SHP77 treated with DMSO at 0.1 percent for 48 hours (cell line): Measurements from ENCODE around the gene DIDO1.

ENCODE experiments used
- DNase-seq: peaks from one replicate; lab custom pipeline; 2025; lab: John Stamatoyannopoulos, UW

DIDO1 gene

DNA sequence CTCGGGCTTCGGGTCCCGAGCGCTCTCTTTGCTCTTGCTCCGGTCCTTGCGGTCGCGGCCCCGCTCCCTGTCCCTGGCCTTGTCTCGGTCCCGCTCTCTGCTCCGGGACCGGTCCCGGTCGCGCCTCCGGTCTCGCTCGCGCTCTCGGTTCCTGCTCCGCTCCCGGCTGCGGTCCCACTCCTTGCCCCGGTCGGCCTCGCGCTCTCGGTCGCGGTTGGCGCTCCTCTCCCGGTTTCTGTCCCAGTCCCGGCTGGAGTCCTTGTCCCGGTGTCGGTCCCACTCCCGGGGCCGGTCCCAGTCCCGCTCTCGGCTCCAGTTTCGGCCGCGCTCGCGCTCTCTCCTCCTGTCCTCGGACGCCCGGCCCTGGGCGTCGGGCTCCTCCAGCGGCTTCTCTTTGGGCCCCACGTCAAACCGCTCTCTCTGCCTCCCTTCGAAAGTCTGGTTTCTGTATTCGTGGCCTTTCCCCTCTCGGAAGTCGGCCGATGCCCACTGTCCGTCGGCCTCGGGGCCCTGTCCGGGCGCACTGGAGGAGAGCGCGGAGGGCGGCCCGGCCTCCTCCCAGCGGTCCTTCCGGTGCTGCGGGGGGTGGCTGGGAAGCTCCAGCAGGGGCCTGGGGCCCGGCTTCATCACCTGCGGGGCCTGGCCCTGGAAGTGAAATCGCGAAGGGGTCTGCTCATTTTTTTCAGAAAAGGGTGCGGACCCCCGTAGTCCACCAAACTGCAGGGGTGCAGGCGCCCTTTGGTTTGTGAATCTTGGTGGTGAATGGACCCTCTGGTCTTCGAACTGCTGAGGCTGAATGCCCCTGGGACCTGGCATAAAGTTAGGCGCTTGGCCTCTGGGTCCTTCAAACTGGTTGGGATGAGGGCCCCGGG lies 46.8 kb downstream of the DIDO1 start:
- DNase-seq = no peak

DNA sequence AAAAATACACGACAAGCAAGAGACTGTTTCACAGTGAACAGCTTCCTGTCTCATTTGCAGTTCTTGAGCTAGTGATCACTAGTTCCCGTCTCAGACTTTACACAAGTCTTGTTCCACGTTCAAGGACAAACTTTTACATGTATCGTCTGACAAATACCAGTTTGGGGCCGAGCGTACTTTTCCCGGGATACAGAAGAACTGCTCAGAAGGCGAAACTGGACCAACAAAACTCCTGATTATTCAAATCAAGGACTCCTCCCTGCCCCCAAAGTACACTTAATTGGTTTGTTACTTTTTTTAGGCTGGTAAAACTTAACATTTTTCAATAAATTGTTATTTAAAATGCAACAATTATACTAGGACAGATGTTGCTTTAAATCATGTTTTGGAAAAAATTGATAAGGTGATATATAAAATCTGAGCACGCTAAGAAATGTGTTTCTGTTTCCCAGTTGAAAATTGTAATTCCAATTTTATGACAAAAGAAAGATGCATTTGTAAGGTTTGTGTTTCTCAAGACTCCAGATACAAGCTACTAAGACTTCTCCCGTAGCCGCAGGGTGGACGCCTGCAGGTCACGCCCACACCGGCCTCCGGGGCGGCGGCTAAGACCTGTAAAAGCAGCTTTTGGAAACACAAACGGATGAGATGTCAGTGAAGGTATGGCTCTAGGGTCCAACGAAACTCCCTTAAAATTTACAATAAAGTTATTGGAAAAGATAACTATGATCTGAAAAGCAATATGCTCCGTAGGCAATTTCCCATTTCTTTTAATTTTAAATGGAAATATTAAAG lies 47.9 kb downstream of the DIDO1 start:
- no peak for DNase-seq

DNA sequence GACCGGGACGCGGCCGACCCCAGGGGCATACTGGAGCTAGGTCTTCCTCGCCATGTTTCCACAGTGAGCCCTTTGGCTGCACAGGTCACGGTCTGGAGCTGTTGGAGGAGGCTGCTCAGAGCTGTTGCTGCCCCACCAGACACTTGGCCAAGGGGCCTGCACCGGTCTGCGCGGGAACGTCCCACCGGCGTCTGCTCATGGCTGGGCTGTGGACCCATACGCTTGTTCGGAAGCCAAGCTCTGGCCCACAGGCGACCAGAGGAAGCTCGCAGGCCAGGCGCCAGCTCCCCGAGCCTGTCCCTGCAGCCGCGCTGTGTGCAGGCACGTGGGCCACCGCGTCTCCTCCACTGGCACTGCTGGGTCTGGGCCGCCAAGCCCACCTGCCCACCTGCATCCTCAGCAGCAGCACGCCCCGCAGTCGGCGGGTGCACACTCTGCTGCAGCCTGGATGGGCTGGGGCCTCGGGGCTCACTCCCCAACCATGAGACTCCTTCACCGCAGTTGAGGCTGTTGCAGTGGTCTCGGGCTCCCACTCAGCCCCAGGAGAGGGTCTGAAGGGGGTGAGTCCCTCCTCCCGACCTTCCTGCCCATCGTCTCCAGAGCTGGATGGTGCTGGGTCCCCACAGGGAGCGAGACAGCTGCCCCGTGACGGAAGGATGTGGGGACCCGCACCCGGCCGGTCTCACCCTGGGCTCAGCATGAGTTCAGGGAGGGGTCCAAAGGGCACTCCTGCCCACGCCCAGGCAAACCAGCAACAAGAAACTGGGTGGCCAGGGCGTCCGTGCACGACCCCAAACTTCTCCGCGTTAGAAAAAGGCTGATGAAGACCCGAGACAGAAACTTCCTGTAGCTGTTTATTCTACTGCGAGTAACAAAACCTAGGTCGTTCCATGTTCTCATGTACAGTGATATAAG lies 49.1 kb downstream of the DIDO1 start:
- DNase-seq = no peak

DNA sequence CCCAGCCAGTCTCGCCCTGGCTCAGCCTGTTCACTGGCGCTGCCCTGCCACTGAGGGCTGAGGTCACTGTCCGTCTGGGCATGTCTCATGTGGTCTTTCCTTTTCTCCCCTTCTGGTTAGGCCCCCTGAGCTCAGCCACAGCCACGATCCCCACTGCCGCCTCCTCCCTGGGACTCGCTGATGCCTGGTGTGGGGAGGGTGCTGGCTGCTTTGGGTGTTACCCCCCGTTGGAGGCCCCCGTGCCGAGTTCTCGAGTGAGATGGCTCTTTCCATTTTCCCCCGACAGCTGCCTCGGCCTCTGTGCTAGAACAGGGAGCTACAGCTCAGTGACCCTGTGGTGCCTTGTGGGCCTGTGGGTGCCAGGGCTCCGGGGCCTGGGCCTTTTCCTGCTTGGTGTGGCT lies 49.8 kb downstream of the DIDO1 start:
- DNase-seq = no peak

DNA sequence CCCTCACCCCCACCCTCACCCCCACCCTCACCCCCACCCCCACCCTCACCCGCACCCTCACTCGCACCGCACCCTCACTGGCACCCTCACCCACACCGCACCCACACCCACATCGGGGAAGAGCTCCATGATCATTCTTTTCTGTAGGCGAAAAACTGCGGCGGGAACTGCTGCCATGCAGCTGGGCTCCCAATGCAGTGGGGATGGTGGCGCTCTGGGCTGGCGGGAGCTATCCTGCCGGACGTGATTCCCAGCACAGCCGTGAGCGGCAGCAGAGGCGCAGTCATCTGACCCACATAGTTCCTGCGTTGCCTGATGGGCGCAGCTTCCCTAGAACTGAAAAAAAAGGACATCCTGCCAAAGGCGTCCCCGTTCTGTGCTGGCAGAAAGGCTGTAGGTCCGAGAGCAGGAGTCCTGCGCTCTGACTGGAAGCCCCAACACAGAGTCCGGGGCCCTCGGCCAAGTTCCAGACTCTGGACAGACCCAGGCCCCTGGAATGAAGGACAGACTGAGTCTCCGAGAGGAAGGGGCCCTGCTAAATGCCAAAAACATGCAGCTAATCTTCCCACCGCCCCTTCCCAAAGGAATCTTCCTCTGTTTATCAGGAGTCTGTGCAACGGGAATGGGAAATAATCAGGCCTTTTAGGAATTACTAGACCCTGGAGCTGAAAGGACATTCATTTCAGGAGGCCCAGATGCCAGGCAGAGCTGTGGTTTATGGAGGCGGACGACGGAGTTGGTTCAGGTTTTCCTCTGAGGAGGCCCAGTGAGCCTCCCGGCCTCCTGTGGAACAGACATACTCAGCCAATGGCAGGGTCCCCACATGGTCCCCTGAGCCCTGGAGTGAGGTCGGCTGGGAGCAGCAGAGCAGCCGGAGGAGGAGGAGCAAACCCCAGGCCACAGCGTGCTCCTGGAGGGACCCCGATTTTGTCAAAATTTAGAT lies 50.6 kb downstream of the DIDO1 start:
- DNase-seq = peak; percentile 90

DNA sequence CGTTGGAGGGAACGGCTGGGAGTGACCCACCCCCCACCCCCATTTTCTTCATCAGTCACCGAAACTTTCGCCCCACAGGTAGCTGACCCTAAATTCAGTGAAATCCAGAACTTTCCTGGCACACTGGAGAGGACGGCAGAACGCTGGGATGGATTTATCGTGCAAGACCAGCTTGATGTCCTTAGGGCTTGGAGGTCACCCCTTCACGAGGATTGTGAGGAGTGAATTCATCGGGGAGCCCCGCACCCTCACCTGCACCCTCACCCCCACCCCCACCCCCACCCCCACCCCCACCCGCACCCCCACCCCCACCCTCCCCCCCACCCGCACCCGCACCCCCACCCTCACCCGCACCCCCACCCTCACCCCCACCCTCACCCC lies 51.4 kb downstream of the DIDO1 start:
- no peak for DNase-seq

DNA sequence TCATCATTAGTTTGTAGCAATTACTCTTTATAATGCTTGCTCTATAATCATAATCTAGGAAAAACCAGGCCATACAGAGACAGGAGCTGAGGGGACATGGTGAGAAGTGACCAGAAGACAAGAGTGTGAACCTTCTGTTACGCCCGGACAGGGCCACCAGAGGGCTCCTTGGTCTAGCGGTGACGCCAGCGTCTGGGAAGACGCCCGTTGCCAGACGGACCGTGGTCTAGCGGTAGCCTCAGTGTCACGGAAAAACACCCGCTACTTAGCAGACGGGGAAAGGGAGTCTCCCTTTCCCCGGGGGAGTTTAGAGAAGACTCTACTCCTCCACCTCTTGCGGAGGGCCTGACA lies 52.6 kb downstream of the DIDO1 start:
- peak; percentile 49 for DNase-seq

DNA sequence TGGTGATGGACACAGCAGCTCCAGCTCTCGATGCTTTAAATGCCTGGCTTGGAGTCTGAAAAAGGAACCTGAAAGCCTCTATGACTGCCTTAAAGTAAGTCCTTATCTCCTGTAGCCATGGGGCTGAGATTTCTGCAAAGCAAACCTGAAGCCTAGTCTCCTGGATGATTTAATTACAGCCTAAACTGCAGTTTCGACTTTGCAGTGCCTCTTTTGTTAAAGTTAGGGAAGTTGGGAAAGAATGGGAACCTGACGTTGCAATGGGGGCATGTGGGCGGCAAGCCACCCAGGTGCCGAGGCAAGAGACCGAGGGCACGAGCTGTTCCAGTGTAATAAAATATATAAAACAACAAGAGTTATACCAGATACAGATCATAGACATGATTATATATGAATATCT lies 53.0 kb downstream of the DIDO1 start:
- no peak for DNase-seq

DNA sequence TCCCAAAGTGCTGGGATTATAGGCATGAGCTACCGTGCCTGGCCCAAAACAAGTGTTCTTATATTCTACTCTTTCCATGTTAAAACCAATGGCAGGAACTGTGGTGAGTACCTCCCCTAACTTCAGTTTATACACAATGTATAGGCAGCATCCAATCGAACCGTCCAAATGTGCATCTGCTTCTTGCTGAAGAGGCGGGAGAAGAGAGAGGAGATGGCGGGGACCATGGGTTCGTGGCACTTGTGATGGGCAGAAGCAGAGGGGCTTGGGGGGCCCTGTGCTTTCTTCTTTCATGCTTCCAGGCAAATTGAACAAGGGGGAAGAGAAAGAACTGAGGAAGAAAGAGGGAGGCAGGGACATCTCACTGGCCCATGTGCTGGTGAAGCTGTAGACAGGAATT lies 53.4 kb downstream of the DIDO1 start:
- DNase-seq = no peak

DNA sequence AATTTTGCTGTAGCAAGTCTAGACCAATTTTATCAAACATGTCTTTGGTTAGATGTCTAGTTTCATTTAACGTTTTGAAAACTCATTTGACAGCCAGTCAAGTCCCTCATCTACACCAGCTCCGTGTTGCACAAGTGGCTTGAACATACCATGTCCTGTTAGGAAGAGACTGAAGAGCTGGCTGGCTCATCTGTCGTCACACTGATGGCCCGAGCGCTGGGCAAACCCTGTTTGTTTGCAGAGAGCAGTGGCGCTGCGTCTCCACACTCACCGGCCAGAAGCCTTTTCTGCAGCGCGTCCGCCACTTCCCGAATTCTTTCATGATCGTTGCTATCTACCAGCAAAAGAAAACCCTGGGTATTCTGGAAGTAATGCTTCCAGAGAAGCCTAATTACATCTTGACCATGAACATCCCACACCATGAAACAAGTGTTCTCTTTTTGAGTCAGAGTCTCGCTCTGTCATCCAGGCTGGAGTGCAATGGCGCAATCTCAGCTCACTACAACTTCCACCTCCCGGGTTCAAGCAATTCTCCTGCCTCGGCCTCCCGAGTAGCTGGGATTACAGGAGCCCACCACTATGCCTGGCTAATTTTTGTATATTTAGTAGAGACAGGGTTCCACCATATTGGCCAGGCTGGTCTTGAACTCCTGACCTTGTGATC lies 54.0 kb downstream of the DIDO1 start:
- DNase-seq = peak; percentile 76

DNA sequence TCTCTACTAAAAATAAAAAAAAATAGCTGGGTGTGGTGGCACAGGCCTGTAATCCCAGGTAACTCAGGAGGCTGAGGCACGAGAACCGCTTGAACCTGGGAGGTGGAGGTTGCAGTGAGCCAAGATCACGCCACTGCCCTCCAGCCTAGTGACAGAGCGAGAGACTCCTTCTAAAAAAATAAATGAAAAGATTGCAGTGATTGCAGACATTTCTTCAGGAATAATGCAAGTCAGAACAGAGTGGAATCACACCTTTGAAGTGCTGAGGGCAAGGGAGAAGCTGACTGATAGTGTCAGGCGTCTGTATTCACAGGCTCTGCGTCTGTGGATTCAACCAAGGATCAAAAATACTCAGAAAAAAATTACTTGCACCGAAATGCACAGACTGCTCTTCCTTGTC lies 62.1 kb downstream of the DIDO1 start:
- no peak for DNase-seq

DNA sequence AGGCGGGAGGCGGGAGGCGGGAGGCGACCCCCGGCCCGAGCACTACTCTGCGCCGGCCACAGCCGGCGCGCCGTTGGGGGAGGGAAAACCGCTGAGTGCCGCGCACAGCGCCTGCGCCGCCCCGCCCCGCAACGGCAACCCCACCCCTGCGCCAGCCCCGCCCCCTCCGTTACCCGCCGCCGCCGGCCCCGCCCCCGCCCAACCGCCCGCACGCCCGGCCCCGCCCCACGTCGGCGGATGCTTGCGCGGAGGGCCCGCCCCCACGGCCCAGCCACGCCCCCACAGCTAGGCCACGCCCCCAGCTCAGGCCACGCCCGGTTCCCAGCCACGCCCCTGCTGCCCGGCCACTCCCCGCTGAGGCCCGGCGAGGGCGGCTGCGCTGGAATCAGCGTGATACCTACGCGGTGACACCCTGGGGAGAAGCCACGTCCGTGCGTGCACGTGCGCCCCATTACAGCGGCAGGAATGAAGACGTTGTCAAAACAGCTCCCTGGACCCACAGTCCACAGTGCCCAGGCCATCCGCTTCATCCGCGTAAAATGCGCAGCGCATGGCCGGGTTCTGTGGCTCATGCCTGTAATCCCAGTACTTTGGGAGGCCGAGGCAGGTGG lies 64.5 kb downstream of the DIDO1 start, which contains the start of gene TCFL5:
TCFL5 (minus strand) TSS at position 97 of the 611 bp plus-strand sequence. CDS start 152 bp downstream, outside the sequence.
- peak; percentile 76 for DNase-seq

DNA sequence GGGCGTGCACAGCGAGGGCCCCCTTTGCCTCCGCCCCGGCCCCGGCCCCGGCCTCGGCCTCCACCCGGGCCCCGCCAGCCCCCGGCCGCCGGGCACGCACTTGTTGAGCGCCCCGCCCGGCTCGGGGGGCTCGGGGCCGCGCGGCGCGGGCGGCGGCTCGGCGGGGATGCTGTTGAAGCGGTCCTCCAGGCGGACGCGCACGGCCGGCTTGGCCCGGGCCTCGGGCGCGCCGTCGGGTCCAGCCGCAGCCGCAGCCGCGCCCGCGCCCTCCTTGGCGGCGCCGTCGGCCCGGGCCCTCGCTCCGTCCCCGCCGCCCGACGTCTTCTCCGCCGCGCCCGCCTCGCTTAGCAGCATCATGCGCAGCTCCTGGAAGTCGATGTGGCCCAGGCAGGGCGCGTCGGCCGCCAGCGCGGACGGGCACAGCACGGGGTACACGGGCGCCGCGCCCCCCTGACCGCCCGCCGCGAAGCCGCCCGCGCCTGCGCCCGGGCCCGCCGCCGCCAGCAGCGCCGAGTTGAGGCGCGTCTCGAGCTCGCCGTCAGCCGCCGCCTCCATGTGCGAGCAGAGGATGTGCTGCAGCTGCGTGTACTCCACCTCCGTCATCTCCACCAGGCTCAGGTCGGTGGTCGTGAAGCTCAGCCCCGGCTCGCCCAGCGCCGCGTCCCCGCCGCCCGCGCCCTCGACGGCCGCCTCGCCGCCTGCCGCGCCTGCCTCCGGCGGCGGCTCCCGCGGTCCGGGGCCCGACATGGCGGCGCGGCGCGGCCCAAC lies 65.2 kb downstream of the DIDO1 start:
- no peak for DNase-seq

DNA sequence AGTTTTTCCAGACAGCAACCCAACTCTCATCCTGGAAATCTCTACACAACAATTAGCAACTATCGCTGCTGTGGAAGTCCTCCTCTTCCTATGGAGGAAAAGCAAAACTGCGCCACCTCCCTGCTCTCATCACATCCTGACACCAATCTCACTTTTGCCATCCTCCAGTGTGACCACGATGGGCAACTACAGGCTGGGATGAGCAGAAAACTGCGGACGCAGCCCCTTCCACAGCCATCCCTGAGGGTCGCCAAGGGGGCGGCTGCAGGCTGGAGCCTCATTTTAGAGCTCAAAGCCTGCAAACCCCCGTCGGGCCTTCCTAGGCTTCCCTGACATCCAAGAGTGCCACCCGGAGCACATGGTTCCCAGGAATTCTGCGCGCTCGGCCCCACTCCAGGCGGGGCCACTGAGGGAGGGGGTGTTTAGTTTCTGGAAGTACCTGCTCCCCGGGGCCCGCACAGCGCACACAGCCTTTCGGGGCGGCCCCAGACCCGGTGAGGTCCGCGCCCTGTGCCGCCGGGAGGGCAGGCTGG lies 65.8 kb downstream of the DIDO1 start:
- DNase-seq = peak; percentile 11

DNA sequence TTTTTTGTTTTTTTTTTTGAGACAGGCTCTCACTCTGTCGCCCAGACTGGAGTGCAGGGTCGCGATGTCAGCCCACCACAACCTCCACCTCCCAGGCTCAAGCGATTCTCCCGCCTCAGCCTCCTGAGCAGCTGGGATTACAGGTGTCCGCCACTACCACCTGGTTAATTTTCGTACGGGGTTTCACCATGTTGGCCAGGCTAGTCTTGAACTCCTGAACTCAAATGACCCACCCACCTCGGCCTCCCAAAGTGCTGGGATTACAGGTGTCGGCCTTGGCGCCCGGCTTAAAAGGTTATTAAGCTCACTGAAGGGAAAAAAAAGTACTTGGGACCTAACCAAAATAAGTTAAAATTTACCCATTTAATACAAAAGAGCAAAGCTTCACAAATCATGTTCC lies 66.6 kb downstream of the DIDO1 start:
- DNase-seq = no peak

DNA sequence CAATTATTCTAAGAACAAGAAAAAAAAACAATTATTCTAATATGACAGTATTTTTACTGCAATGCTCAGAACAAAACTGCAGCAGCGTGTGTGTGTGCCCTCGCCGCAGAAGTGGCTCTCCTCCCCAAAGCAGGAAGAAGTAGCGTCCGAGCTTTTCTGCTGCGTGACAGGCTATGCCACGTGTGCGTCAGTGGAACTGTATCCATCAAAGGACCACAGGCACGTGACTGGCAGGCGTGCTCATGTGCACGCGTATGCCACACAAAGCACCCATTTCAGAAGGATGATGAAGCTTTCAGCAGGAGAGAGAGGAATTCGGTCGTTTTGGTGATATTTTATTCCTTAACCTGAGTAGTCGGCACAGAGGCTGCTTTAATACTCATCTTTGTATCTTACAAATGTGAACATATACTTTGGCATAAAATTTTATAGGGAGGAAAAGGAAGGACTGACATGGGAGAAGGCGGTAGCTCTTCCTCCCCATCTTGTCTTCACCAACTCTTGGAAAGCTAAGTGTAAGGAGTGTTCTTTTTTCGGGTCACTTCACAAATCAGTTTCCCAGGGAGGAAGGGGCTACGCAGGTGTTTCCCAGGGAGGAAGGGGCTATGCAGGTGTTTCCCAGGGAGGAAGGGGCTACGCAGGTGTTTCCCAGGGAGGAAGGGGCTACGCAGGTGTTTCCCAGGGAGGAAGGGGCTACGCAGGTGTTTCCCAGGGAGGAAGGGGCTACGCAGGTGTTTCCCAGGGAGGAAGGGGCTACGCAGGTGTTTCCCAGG lies 68.1 kb downstream of the DIDO1 start:
- no peak for DNase-seq

DNA sequence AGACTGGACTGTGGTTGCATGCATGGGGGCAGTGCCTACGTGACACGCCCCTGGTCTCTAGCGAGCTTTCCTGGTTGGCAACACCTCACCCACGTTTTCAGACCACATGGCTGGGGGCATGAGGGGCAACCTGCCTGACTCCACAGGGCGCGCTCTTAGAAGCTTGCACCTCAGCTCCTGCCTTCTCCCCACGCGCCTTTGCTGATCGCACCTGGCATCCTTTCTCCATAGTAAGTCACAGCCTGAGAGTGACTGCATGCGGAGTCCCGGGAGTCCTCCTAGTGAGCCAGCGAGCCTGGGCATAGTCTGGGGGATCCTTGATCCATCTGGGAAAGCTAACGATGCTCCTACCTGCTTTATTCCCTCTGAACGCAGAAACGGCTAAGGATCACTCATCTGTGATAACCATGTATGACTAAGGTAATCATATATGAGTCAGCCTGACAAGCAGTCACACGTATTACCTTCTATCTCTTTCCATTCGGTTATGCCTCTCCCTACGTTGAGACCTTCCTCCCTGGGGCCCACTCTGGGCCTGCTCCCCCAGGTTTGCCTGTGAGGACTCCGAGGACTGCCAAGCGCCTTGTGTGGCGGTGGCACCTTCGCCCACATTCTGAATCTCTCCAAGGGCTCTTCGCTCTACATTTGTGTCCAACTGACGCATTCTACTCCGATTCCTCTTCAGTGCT lies 69.2 kb downstream of the DIDO1 start:
- no peak for DNase-seq

DNA sequence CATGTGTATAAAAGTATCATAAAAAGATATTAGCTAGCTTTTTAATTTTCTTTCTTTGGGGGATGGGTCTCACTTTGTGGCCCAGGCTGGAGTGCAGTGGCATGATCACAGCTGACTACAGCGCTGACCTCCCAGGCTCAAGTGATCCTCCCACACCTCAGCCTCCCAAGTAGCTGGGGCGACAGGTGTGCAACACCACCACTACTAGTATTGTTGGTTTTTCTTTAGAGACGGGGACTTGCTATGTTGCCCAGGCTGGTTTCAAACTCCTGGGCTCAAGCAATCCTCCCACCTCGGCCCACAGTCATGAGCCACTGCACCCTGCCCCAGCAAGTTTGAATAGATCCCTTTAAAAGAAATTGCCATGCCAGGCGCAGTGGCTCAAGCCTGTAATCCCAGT lies 71.2 kb downstream of the DIDO1 start:
- no peak for DNase-seq
